A549 (cell line): ENCODE measurements around the gene G6PC1. TPM values are rescaled to one million over a fixed set of nuclear protein-coding genes. Genes with fewer than 3 reads are reported as not detected.
A peak's percentile ranks its signal among the peaks of the same experiment; 100 is the strongest.
"Not testable (repeated sequence)": the region's sequence is repeated elsewhere in the genome, so short reads cannot be mapped to it uniquely, and the experiment has no call there.

Experiments used
- ATAC-seq, 2 experiments: fragments of 200-7000 bp in 1 of 2; fragments of >200 bp in 1 of 2; cut with Nextera tagmentation in 1 of 2; cut with Tn5 transposase in 1 of 2; 3 replicates each; pipeline versions ENCODE4 v1.8.0 to v1.9.1; 2018 to 2020; ENCODE audit warnings: mild to moderate bottlenecking in 1 of 2, moderate library complexity in 1 of 2
- CTCF ChIA-PET: fragments of 300-600 bp; sonication (Branson Sonifier 250); formaldehyde crosslinking; extraction: SDS; loops from one replicate; lab custom pipeline; 2021; ENCODE audit warnings: antibody characterized with exemption, inconsistent platforms; lab: Yijun Ruan, JAX
- POLR2A ChIA-PET: fragments of 350-600 bp; formaldehyde crosslinking; extraction: SDS; loops from one replicate; lab custom pipeline; 2021; ENCODE audit warnings: antibody characterized with exemption, inconsistent platforms; lab: Yijun Ruan, JAX
- DNase-seq, 2 experiments: peaks; one replicate each; pipeline versions ENCODE4 v3.0.0 to v3.0.0-alpha.2; 2011 to 2016; ENCODE audit warnings: low read depth in 1 of 2, low spot score in 1 of 2
- FAIRE-seq: peaks from 2 replicates; lab custom pipeline; 2011; peaks lifted over from hg19 to GRCh38; lab: Jason Lieb, UNC
- H3K27ac ChIP-seq, 2 experiments: fragments of >200 bp; sonication (Bioruptor Twin); formaldehyde crosslinking; 3 replicates each; pipeline ENCODE4 v1.5.1; 2016 to 2017
- H3K4me1 ChIP-seq: fragments of >200 bp; sonication (Bioruptor Twin); formaldehyde crosslinking; 3 replicates; pipeline ENCODE4 v1.6.1; 2016
- H3K4me2 ChIP-seq: fragments of >200 bp; sonication (Bioruptor Twin); formaldehyde crosslinking; 3 replicates; pipeline ENCODE4 v1.6.1; 2016
- H3K4me3 ChIP-seq: fragments of >200 bp; sonication (Bioruptor Twin); formaldehyde crosslinking; 3 replicates; pipeline ENCODE4 v1.5.1; 2016
- H3K9me3 ChIP-seq: fragments of >200 bp; sonication (Bioruptor Twin); formaldehyde crosslinking; 3 replicates; pipeline ENCODE4 v1.6.1; 2016
- CBX2 ChIP-seq: fragments of 200-600 bp; sonication (generic); IDR thresholded peaks from 2 replicates; pipeline ENCODE4 v1.6.1; 2016; ENCODE audit warnings: low read depth, mild to moderate bottlenecking, borderline replicate concordance
- CBX8 ChIP-seq: fragments of 200-600 bp; sonication (generic); IDR thresholded peaks from 2 replicates; pipeline ENCODE4 v1.6.1; 2016
- CEBPB ChIP-seq, 2 experiments: fragments of >200 bp in 1 of 2; sonication (Bioruptor Twin) in 1 of 2; formaldehyde crosslinking in 1 of 2; IDR thresholded peaks; 2 replicates each; pipeline ENCODE4 v1.6.1; 2012 to 2016
- CHD4 ChIP-seq: fragments of 200-600 bp; sonication (generic); IDR thresholded peaks from 2 replicates; pipeline ENCODE4 v1.6.1; 2016; ENCODE audit warnings: antibody characterized with exemption, mild to moderate bottlenecking, borderline replicate concordance
- EHF ChIP-seq: fragments of 250-450 bp; sonication (Bioruptor Pico); IDR thresholded peaks from 2 replicates; pipeline ENCODE4 v1.5.0; 2020; ENCODE audit warnings: mild to moderate bottlenecking
- EP300 ChIP-seq, 2 experiments: fragments of >200 bp; sonication (Bioruptor Twin); formaldehyde crosslinking; IDR thresholded peaks; 2 replicates in 1 of 2; 3 replicates in 1 of 2; pipeline ENCODE4 v1.6.1; 2016 to 2017
- ESRRA ChIP-seq: fragments of 150-350 bp; IDR thresholded peaks from 2 replicates; pipeline ENCODE4 v1.6.1; 2014; ENCODE audit warnings: mild to moderate bottlenecking, low read length, borderline replicate concordance
- FOSB ChIP-seq: fragments of 250-450 bp; sonication (Bioruptor Pico); IDR thresholded peaks from 2 replicates; pipeline ENCODE4 v1.5.0; 2020; ENCODE audit warnings: mild to moderate bottlenecking, moderate library complexity
- HOXA7 ChIP-seq: fragments of 250-450 bp; sonication (Bioruptor Pico); IDR thresholded peaks from 2 replicates; pipeline ENCODE4 v1.5.0; 2020; ENCODE audit warnings: mild to moderate bottlenecking, moderate library complexity
- MAFK ChIP-seq: fragments of 450-650 bp; IDR thresholded peaks from 2 replicates; pipeline ENCODE4 v1.6.1; 2014; ENCODE audit not compliant: partially characterized antibody
- NR3C1 ChIP-seq: fragments of >200 bp; sonication (Bioruptor Twin); formaldehyde crosslinking; IDR thresholded peaks from 3 replicates; pipeline ENCODE4 v1.6.1; 2017
- POLR2A ChIP-seq: IDR thresholded peaks from 2 replicates; pipeline ENCODE4 v1.6.1; 2012; ENCODE audit warnings: mild to moderate bottlenecking, low read length
- POLR2AphosphoS2 ChIP-seq: conservative IDR thresholded peaks from 2 replicates; pipeline ENCODE4 v1.6.1; 2012; ENCODE audit warnings: low read length, improper control_type of control experiment, inconsistent platforms
- RAD21 ChIP-seq, 2 experiments: fragments of >200 bp in 1 of 2; sonication (Bioruptor Twin) in 1 of 2; formaldehyde crosslinking in 1 of 2; IDR thresholded peaks in 1 of 2; conservative IDR thresholded peaks in 1 of 2; 2 replicates in 1 of 2; 3 replicates in 1 of 2; pipeline ENCODE4 v1.6.1; 2012 to 2018; ENCODE audit warnings: inconsistent platforms in 1 of 2
- TFCP2L1 ChIP-seq: fragments of 250-450 bp; sonication (Bioruptor Pico); IDR thresholded peaks from 2 replicates; pipeline ENCODE4 v1.5.0; 2021; ENCODE audit warnings: mild to moderate bottlenecking
- TP53 ChIP-seq: fragments of 250-450 bp; sonication (Bioruptor Pico); IDR thresholded peaks from 2 replicates; pipeline ENCODE4 v1.5.0; 2021; ENCODE audit warnings: mild to moderate bottlenecking, moderate library complexity
- ZSCAN20 ChIP-seq: fragments of 250-450 bp; sonication (Bioruptor Pico); IDR thresholded peaks from 2 replicates; pipeline ENCODE4 v1.8.0; 2022; ENCODE audit warnings: mild to moderate bottlenecking, moderate library complexity
- WGBS: methylation state at CpG from one replicate; pipeline ENCODE4 v1.1.6; 2017; ENCODE audit errors: missing lambda C conversion rate; 5-methylcytosine and 5-hydroxymethylcytosine counted together
- polyA plus RNA-seq, 4 experiments: library from polyadenylated mRNA; depleted of rRNA in 3 of 4; stranded (reverse); fragments of >200 nt; fragmentation: RNase III in 1 of 4; extraction: RNeasy Plus Mini Kit Qiagen cat#74134 plus additional on column Dnase treatment in 1 of 4; gene quantifications; 2 replicates in 3 of 4; 3 replicates in 1 of 4; pipeline ENCODE4 v1.2.3, GENCODE V29; 2011 to 2017
- TF ChIP-seq, protein P1 (sequence below): IDR thresholded peaks from 2 replicates; pipeline ENCODE4 v1.6.1; 2012; ENCODE audit warnings: low read depth, borderline replicate concordance
- TF ChIP-seq, protein P2 (sequence below): IDR thresholded peaks from 2 replicates; pipeline ENCODE4 v1.6.1; 2012
- TF ChIP-seq, protein P3 (sequence below): fragments of >200 bp; sonication (Bioruptor Twin); formaldehyde crosslinking; IDR thresholded peaks from 2 replicates; pipeline ENCODE4 v1.6.1; 2016

The G6PC1 gene
- polyA plus RNA-seq, 2 of the 4 experiments (the other 2 are of a cell fraction): not detected

DNA sequence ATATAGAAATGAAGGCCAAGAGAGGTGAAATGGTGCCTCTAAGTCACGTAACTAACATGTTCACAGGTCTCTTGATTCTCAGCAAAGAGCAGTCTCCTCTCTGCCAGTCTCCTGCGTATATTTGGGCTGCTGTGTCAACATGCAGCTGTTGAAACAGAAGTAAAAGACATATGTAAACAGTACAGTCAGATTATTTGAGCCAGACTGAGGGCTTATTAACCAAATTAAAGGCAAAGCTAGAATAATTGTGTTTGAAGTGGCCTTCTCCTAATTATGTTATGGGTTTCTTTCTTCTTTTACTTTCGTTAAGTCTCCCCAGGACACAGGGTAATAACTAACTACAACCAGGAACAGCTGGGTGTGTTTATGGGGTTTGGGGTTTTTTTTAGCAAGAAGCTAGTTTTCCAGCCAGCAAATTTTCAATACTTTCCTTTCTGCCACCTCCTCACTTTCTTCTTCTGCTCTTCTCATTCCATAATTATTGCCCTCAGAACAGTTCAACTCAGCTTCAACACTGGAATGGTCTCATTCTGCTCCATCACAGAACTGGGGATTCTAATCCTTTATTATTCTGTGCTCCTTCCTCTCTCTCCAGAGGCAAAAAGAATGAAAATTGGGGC, 18.4 kb downstream of the G6PC1 start:
- Histone ChIP-seq H3K4me1 (peaks cover 10% of the 10 kb centered on the region), H3K4me2 (peak overlapping the region; percentile 49), H3K4me3 (no peak overlapping the region), H3K27ac (peak overlapping the region in 1 of 2 experiments; percentile 5; a peak in 1 of 6 replicates), H3K9me3 (no peaks in the 10 kb centered on the region)
- 24% methylated on average over 3 of the region's 3 CpGs for WGBS
- FAIRE-seq (peak; percentile 32), DNase-seq (no peak), ATAC-seq (peak; percentile 46 to 48; a peak in 3 of 6 replicates)
- CTCF ChIA-PET: interaction anchor here (0.9 to 17.6 kb wide), 7 partner anchors 10 to 371 kb away, joined by 3 to 372 read pairs (median 5); partner anchors contain the start of genes AOC2 and AOC3
- POLR2A ChIA-PET: interaction anchor here (1.0 kb wide), 1 partner anchor 79 kb away, joined by 3 read pairs; the partner anchor contains the start of gene RPL27
- TF ChIP-seq, protein P1, sequence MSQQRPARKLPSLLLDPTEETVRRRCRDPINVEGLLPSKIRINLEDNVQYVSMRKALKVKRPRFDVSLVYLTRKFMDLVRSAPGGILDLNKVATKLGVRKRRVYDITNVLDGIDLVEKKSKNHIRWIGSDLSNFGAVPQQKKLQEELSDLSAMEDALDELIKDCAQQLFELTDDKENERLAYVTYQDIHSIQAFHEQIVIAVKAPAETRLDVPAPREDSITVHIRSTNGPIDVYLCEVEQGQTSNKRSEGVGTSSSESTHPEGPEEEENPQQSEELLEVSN: no peak
- no peak for TF ChIP-seq NR3C1
- TF ChIP-seq ESRRA: no peak
- TF ChIP-seq, protein P2, sequence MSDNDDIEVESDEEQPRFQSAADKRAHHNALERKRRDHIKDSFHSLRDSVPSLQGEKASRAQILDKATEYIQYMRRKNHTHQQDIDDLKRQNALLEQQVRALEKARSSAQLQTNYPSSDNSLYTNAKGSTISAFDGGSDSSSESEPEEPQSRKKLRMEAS: no peak
- TF ChIP-seq POLR2AphosphoS2: no peak
- no peak for TF ChIP-seq EHF (CRISPR knock-in tag)
- TF ChIP-seq TP53 (CRISPR knock-in tag): no peak
- TF ChIP-seq RAD21 (conservative IDR thresholded peaks at IDR 0.05 in 1 of 2, IDR thresholded peaks at IDR 0.05 in 1 of 2): no peak
- no peak for TF ChIP-seq POLR2A
- TF ChIP-seq TFCP2L1 (CRISPR knock-in tag): no peak
- no peak for TF ChIP-seq CBX2
- TF ChIP-seq ZSCAN20 (CRISPR knock-in tag): no peak

DNA sequence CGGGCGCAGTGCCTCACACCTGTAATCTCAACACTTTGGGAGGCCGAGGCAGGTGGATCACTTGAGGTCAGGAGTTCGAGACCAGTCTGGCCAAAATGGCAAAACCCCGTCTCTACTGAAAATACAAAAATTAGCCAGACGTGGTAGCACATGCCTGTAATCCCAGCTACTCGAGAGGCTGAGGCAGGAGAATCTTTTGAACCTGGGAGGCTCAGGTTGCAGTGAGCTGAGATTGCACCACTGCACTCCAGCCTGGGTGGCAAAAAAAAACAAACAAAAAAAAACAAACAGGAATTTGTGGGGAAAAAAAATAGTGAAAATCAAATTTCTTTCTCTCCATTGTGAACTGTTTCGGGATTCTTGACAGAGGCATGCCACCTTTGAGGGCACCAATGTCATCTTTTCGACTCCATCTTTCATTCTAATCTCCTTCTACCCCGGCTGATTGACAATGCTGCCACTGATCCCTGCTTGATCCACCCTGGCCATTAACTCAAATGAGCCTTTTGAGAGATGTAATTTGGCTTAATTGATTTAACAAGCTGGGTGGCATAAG, 19.0 kb downstream of the G6PC1 start:
- not testable (repeated sequence) for ATAC-seq, FAIRE-seq, DNase-seq, H3K9me3 ChIP-seq, H3K27ac ChIP-seq, H3K4me3 ChIP-seq
- 84% methylated on average over 10 of the region's 10 CpGs for WGBS
- ChIA-PET POLR2A (interaction anchor here (1.0 kb wide), 1 partner anchor 78 kb away, joined by 3 read pairs; the partner anchor contains the start of gene RPL27), CTCF (interaction anchor here (0.9 to 17.6 kb wide), 8 partner anchors 9 to 371 kb away, joined by 3 to 372 read pairs (median 4); partner anchors contain the start of genes AOC2 and AOC3)
- Histone ChIP-seq H3K4me2 (peak overlapping the region; percentile 49; the same call in 1 of the 3 replicates), H3K4me1 (peaks cover 10% of the 10 kb centered on the region)

DNA sequence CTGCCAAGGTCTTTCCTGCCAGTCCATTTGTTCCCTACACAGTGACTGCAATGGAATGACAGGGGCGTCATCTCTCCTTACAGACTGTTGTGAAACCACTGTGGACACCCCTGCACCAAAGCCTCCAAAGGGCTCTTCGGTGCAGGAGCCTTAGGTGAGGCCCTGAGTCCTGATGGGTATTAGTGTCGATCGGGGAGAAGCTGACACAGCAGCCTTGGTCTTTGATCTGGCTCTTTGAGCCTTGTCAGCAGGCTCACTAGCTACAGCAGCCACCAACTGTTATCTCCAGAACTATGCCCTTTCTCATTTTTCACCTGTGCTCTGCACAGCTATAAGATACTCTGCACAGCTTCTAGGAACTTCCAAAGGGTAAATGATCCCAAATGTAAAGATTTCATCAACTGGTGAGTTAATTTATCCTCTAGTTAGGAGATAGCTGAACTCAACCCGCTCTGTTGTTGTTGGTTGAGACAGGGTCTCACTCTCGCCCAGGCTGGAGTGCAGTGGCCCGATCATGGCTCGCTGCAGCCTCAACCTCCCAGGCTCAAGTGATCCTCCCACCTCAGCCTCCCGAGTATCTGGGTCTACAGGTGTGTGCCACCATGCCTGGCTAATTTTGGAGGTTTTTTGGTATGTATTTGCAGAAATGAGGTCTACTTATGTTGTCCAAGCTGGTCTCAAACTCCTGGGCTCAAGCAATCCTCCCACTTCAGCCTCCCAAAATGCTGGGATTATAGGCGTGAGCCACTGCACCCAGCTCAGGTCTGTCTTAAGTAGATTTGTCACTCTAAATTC, 19.7 kb downstream of the G6PC1 start:
- peaks cover 10% of the 10 kb centered on the region for H3K4me1 ChIP-seq
- no peaks in the 10 kb centered on the region for H3K9me3 ChIP-seq
- no peak for FAIRE-seq
- TF ChIP-seq CEBPB (IDR thresholded peaks at IDR 0.05): no peak
- TF ChIP-seq POLR2A: no peak
- TF ChIP-seq, protein P3, sequence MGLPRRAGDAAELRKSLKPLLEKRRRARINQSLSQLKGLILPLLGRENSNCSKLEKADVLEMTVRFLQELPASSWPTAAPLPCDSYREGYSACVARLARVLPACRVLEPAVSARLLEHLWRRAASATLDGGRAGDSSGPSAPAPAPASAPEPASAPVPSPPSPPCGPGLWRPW: no peak
- no peak for TF ChIP-seq CBX8
- ATAC-seq: peak in 1 of 2 experiments; percentile 42; a peak in 3 of 6 replicates
- ChIA-PET CTCF (interaction anchor here (0.8 to 17.6 kb wide), 8 partner anchors 9 to 157 kb away, joined by 3 to 372 read pairs (median 5); partner anchors contain the start of genes AOC2 and AOC3), POLR2A (interaction anchor here (1.0 kb wide), 1 partner anchor 78 kb away, joined by 3 read pairs; the partner anchor contains the start of gene RPL27)
- H3K27ac ChIP-seq: no peak overlapping the region
- no peak overlapping the region for H3K4me2 ChIP-seq
- WGBS: 91% methylated on average over 10 of the region's 10 CpGs
- H3K4me3 ChIP-seq: no peak overlapping the region
- no peak for DNase-seq

DNA sequence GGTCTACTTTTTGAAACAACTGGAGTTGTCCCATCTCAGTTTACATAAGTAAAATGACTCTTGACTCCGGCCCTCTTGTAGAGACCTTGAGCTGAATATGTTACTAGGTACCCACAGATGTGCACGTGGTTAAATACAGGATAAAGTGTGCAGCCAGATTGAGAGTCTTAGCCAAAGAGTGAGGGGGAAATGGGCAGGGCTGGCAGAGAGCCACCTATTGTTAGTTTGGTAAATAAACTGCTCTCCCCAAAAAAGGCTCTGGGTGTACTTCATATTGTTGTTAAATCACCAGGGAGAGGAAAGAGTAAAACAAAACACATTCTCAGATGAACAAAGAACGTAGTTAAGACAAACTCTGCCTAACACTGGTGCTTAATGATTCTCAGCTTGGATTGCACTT, 20.3 kb downstream of the G6PC1 start:
- no peaks in the 10 kb centered on the region for H3K9me3 ChIP-seq
- ATAC-seq (peak in 1 of 2 experiments; percentile 42; a peak in 3 of 6 replicates), DNase-seq (no peak), FAIRE-seq (no peak)
- 48% methylated on average over 3 of the region's 3 CpGs for WGBS
- POLR2A ChIA-PET: no interaction called here
- H3K4me1 ChIP-seq: peaks cover 10% of the 10 kb centered on the region
- TF ChIP-seq MAFK: no peak
- TF ChIP-seq FOSB (CRISPR knock-in tag): no peak
- no peak for TF ChIP-seq EP300 (IDR thresholded peaks at IDR 0.05)
- TF ChIP-seq, protein P3: no peak
- TF ChIP-seq CHD4: no peak
- TF ChIP-seq TFCP2L1 (CRISPR knock-in tag): no peak
- TF ChIP-seq HOXA7: no peak
- CTCF ChIA-PET: interaction anchor here (0.8 to 17.6 kb wide), 7 partner anchors 8 to 157 kb away, joined by 3 to 372 read pairs (median 5); partner anchors contain the start of genes AOC2 and AOC3
- H3K4me2 ChIP-seq: no peak overlapping the region
- no peak overlapping the region for H3K4me3 ChIP-seq
- H3K27ac ChIP-seq: no peak overlapping the region
